ENCODE measurements around the gene TAGLN2.

The TAGLN2 gene

DNA sequence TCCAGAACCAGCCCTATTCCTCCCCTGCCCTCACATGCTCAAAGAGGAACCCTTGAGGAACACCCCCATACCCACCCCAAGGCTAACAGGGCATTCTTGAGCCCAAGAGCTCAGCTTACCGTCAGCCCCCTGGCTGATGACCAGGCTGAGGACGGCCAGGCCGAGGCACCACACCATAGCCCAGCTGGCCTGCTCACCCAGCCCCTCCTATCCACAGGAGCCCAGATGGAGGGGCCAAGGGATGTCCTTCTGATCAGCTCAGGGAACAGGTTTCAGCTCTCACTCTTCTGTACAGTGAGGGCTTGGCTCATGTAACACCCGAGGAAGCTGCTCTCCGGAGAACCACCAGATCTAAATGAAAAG, 18.0 kb upstream of the TAGLN2 start:
- Histone ChIP-seq H3K9ac (ENCODE audit: low read length) (no peak overlapping the region), H2BK15ac (ENCODE audit: low read depth, poor library complexity, severe bottlenecking) (no peak overlapping the region), H2BK120ac (ENCODE audit: low read depth, low read length) (no peak overlapping the region), H3K27ac (ENCODE audit: low read length, poor library complexity, severe bottlenecking) (no peak overlapping the region), H3K79me1 (replicated peaks; ENCODE audit: low read length, poor library complexity, severe bottlenecking) (no peaks in the 10 kb centered on the region), H4K8ac (ENCODE audit: low read length) (no peak overlapping the region), H3K27me3 (ENCODE audit: control insufficient read depth in 1 of 2, insufficient read depth in 1 of 2, low read length in 2 of 2) (peaks cover 62 to 93% of the 10 kb centered on the region in 2 experiments), H3K4me3 (ENCODE audit: insufficient read depth in 1 of 2, low read depth in 1 of 2, low read length in 2 of 2) (no peak overlapping the region), H2BK12ac (ENCODE audit: low read length in 2 of 2) (peak overlapping the region in 1 of 2 experiments; percentile 5), H3K4ac (ENCODE audit: low read depth in 1 of 2, low read length in 2 of 2) (peak overlapping the region in 1 of 2 experiments; percentile 17), H3K4me1 (ENCODE audit: control insufficient read depth, insufficient read depth, low read depth, low read length) (peaks cover 8% of the 10 kb centered on the region), H2BK5ac (ENCODE audit: low read depth, low read length, poor library complexity, severe bottlenecking) (no peak overlapping the region), H2AFZ (ENCODE audit: low read depth, low read length) (no peak overlapping the region), H3K14ac (ENCODE audit: low read length in 2 of 2) (no peak overlapping the region), H3K18ac (ENCODE audit: low read depth in 1 of 2, low read length in 2 of 2) (no peak overlapping the region), H3K4me2 (ENCODE audit: low read length, poor library complexity, severe bottlenecking) (no peak overlapping the region), H3K36me3 (ENCODE audit: control insufficient read depth in 1 of 2, insufficient read depth in 2 of 2, low read depth in 1 of 2, low read length in 2 of 2) (no peaks in the 10 kb centered on the region), H3K9me3 (ENCODE audit: control insufficient read depth, low read length) (no peaks in the 10 kb centered on the region), H4K91ac (ENCODE audit: low read length) (no peak overlapping the region), H2AK5ac (ENCODE audit: low read length, severe bottlenecking) (no peak overlapping the region), H3K23ac (ENCODE audit: low read length in 2 of 2) (no peak overlapping the region)
- no peak for DNase-seq
- WGBS, result 77% methylated on average over 5 of the region's 5 CpGs

DNA sequence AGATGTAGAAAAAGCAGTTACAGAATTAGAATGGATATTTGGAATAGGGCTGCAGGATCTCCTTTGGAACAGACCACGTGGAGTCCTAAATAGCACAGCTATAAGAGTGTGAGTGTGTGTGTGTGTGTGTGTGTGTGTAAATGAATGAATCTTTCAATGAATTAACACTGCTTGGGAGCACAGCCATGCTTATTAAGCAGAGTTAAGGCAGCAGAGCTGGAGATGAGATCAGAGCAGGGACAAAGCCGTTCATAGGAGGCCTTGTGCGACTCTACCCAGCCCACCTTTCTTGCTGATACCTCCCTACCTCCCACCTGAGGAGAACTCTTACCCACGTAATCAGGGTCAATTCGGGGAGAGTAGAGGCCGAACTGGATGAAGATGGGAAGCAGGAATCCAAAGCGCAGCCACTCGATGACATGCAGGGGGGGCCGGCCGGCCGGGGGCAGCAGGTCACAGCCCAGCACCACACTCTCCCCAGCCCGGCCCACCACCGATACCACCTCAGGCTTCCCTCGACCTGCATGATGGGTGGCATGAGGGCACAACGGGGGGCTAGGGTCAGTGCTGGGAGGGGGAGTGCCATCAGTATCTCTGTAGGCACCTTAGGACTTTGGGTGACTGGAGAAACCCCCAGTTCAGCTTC, 17.4 kb upstream of the TAGLN2 start:
- H2BK120ac ChIP-seq (ENCODE audit: low read depth, low read length), result no peak overlapping the region
- H3K79me1 ChIP-seq (replicated peaks; ENCODE audit: low read length, poor library complexity, severe bottlenecking), result no peaks in the 10 kb centered on the region
- no peak overlapping the region for H3K9ac ChIP-seq (ENCODE audit: low read length)
- H3K14ac ChIP-seq (ENCODE audit: low read length in 2 of 2), result no peak overlapping the region
- H3K9me3 ChIP-seq (ENCODE audit: control insufficient read depth, low read length), result no peaks in the 10 kb centered on the region
- peak overlapping the region; percentile 21 for H4K8ac ChIP-seq (ENCODE audit: low read length)
- H2BK15ac ChIP-seq (ENCODE audit: low read depth, poor library complexity, severe bottlenecking), result no peak overlapping the region
- no peak overlapping the region for H3K27ac ChIP-seq (ENCODE audit: low read length, poor library complexity, severe bottlenecking)
- H3K18ac ChIP-seq (ENCODE audit: low read depth in 1 of 2, low read length in 2 of 2), result no peak overlapping the region
- no peak overlapping the region for H3K4me2 ChIP-seq (ENCODE audit: low read length, poor library complexity, severe bottlenecking)
- H3K27me3 ChIP-seq (ENCODE audit: control insufficient read depth in 1 of 2, insufficient read depth in 1 of 2, low read length in 2 of 2), result peaks cover 67 to 93% of the 10 kb centered on the region in 2 experiments
- no peak overlapping the region for H2BK12ac ChIP-seq (ENCODE audit: low read length in 2 of 2)
- H3K23ac ChIP-seq (ENCODE audit: low read length in 2 of 2), result no peak overlapping the region
- no peak overlapping the region for H2BK5ac ChIP-seq (ENCODE audit: low read depth, low read length, poor library complexity, severe bottlenecking)
- no peak overlapping the region for H3K4me3 ChIP-seq (ENCODE audit: insufficient read depth in 1 of 2, low read depth in 1 of 2, low read length in 2 of 2)
- no peak overlapping the region for H2AFZ ChIP-seq (ENCODE audit: low read depth, low read length)
- H2AK5ac ChIP-seq (ENCODE audit: low read length, severe bottlenecking), result no peak overlapping the region
- WGBS, result 86% methylated on average over 8 of the region's 15 CpGs
- no peak for DNase-seq
- H3K4ac ChIP-seq (ENCODE audit: low read depth in 1 of 2, low read length in 2 of 2), result no peak overlapping the region
- H4K91ac ChIP-seq (ENCODE audit: low read length), result peak overlapping the region; percentile 29
- peaks cover 8% of the 10 kb centered on the region for H3K4me1 ChIP-seq (ENCODE audit: control insufficient read depth, insufficient read depth, low read depth, low read length)
- no peaks in the 10 kb centered on the region for H3K36me3 ChIP-seq (ENCODE audit: control insufficient read depth in 1 of 2, insufficient read depth in 2 of 2, low read depth in 1 of 2, low read length in 2 of 2)

DNA sequence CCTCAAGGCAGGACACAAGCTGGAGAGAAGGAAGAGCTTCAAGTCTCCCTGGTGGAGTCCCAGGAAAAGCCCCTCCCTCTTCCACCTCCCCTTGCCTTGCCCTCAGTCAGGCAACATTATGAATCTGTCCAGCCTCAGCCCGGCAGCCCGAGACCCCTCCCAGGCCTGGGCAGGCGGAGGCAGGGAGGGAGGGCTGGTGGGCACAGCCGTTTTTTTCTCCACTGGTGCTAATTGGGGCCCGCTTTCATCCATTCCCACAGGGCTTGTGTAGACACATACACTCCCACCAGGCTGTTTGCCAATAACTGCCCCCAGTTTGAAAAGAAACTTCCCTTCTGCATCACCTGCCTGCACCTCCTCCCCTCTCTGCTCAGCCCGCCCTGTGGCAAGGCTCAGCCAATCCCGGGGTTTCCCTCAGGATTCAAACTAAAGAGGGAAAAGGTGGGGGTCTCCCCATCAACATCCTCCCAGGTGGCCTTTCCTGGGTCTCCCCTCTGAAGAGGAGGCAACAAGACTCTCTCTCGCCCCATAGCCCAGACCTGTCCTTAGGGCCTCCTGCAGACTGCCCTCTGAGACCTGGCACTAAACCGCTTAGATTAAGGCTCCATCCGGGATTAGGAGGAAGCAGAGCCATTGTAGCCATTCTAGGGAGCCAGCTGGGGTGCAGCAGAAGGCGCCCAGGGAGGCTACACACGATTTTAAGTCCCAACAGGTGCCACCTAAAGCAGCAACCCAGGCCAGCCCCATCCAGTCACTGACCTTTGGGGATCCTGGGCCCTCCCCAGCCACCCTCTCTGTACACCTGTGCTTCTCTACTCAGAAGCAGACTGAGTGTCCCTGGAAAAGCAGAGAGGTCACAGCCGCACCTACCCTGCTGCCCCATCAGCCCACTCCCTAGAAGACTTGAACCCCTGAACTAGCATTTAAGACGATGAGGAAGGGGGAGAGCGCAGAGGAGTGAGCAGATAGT, 16.6 kb upstream of the TAGLN2 start:
- H2BK15ac ChIP-seq (ENCODE audit: low read depth, poor library complexity, severe bottlenecking), result no peak overlapping the region
- H3K27me3 ChIP-seq (ENCODE audit: control insufficient read depth in 1 of 2, insufficient read depth in 1 of 2, low read length in 2 of 2), result peaks cover 72 to 95% of the 10 kb centered on the region in 2 experiments
- no peaks in the 10 kb centered on the region for H3K79me1 ChIP-seq (replicated peaks; ENCODE audit: low read length, poor library complexity, severe bottlenecking)
- H3K9me3 ChIP-seq (ENCODE audit: control insufficient read depth, low read length), result no peaks in the 10 kb centered on the region
- no peak overlapping the region for H4K91ac ChIP-seq (ENCODE audit: low read length)
- H3K4ac ChIP-seq (ENCODE audit: low read depth in 1 of 2, low read length in 2 of 2), result no peak overlapping the region
- no peak overlapping the region for H2BK5ac ChIP-seq (ENCODE audit: low read depth, low read length, poor library complexity, severe bottlenecking)
- peaks cover 8% of the 10 kb centered on the region for H3K4me1 ChIP-seq (ENCODE audit: control insufficient read depth, insufficient read depth, low read depth, low read length)
- no peak overlapping the region for H3K23ac ChIP-seq (ENCODE audit: low read length in 2 of 2)
- H2AFZ ChIP-seq (ENCODE audit: low read depth, low read length), result no peak overlapping the region
- H2BK120ac ChIP-seq (ENCODE audit: low read depth, low read length), result no peak overlapping the region
- WGBS, result 76% methylated on average over 13 of the region's 15 CpGs
- no peak overlapping the region for H3K14ac ChIP-seq (ENCODE audit: low read length in 2 of 2)
- H3K4me3 ChIP-seq (ENCODE audit: insufficient read depth in 1 of 2, low read depth in 1 of 2, low read length in 2 of 2), result no peak overlapping the region
- H3K4me2 ChIP-seq (ENCODE audit: low read length, poor library complexity, severe bottlenecking), result no peak overlapping the region
- H3K36me3 ChIP-seq (ENCODE audit: control insufficient read depth in 1 of 2, insufficient read depth in 2 of 2, low read depth in 1 of 2, low read length in 2 of 2), result no peaks in the 10 kb centered on the region
- H3K18ac ChIP-seq (ENCODE audit: low read depth in 1 of 2, low read length in 2 of 2), result no peak overlapping the region
- H2BK12ac ChIP-seq (ENCODE audit: low read length in 2 of 2), result no peak overlapping the region
- H3K9ac ChIP-seq (ENCODE audit: low read length), result no peak overlapping the region
- no peak overlapping the region for H3K27ac ChIP-seq (ENCODE audit: low read length, poor library complexity, severe bottlenecking)
- DNase-seq, result no peak
- no peak overlapping the region for H2AK5ac ChIP-seq (ENCODE audit: low read length, severe bottlenecking)
- no peak overlapping the region for H4K8ac ChIP-seq (ENCODE audit: low read length)

DNA sequence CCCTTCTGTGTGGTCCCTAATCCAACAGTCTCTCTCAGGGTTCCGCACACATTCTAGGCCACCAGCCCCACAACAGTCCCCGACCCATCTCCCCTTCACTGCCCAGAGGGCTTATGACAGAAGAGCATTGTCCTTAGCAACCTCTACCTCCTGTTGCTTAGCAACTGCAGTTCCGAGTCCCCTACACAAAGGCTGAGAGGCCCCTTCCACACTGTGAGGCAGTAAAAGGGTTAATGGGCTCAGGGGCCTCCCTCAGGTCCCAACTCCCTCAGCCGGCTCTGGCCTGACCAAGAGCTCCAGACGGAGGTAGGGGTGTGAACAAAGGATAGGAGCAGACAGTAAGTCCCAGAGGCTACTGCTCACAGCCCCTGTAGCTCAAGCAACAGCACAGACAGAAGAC, 15.8 kb upstream of the TAGLN2 start:
- Histone ChIP-seq H2AK5ac (ENCODE audit: low read length, severe bottlenecking) (no peak overlapping the region), H3K14ac (ENCODE audit: low read length in 2 of 2) (no peak overlapping the region), H2BK12ac (ENCODE audit: low read length in 2 of 2) (no peak overlapping the region), H4K91ac (ENCODE audit: low read length) (no peak overlapping the region), H2BK5ac (ENCODE audit: low read depth, low read length, poor library complexity, severe bottlenecking) (no peak overlapping the region), H3K4ac (ENCODE audit: low read depth in 1 of 2, low read length in 2 of 2) (no peak overlapping the region), H3K27ac (ENCODE audit: low read length, poor library complexity, severe bottlenecking) (no peak overlapping the region), H3K18ac (ENCODE audit: low read depth in 1 of 2, low read length in 2 of 2) (no peak overlapping the region), H3K23ac (ENCODE audit: low read length in 2 of 2) (no peak overlapping the region), H3K79me1 (replicated peaks; ENCODE audit: low read length, poor library complexity, severe bottlenecking) (no peaks in the 10 kb centered on the region), H2BK120ac (ENCODE audit: low read depth, low read length) (no peak overlapping the region), H2BK15ac (ENCODE audit: low read depth, poor library complexity, severe bottlenecking) (no peak overlapping the region), H3K9ac (ENCODE audit: low read length) (no peak overlapping the region), H3K4me3 (ENCODE audit: insufficient read depth in 1 of 2, low read depth in 1 of 2, low read length in 2 of 2) (no peak overlapping the region), H3K4me1 (ENCODE audit: control insufficient read depth, insufficient read depth, low read depth, low read length) (peaks cover 11% of the 10 kb centered on the region), H4K8ac (ENCODE audit: low read length) (no peak overlapping the region), H3K9me3 (ENCODE audit: control insufficient read depth, low read length) (no peaks in the 10 kb centered on the region), H3K4me2 (ENCODE audit: low read length, poor library complexity, severe bottlenecking) (no peak overlapping the region), H3K36me3 (ENCODE audit: control insufficient read depth in 1 of 2, insufficient read depth in 2 of 2, low read depth in 1 of 2, low read length in 2 of 2) (no peaks in the 10 kb centered on the region), H3K27me3 (ENCODE audit: control insufficient read depth in 1 of 2, insufficient read depth in 1 of 2, low read length in 2 of 2) (peaks cover 74 to 88% of the 10 kb centered on the region in 2 experiments), H2AFZ (ENCODE audit: low read depth, low read length) (no peak overlapping the region)
- WGBS, result 53% methylated on average over 5 of the region's 5 CpGs
- DNase-seq, result no peak
